Subcutaneous adipose tissue (tissue), 4 donors: ENCODE data around the gene IL17RA. TPM values are rescaled to one million over a fixed set of nuclear protein-coding genes. Genes with fewer than 3 reads are reported as not detected.

Source experiments
- CTCF ChIP-seq: fragments of 450-650 bp; IDR thresholded peaks from one replicate; pipeline ENCODE4 v1.5.1; 2016; ENCODE audit warnings: low read depth, mild to moderate bottlenecking, control low read depth, antibody characterized with exemption, moderate library complexity
- total RNA-seq, 4 donors: library from RNA; depleted of rRNA; stranded (reverse); fragments of >200 nt; gene quantifications; one replicate each; pipeline ENCODE4 v1.1.0, GENCODE V29; 2016

Gene IL17RA
- total RNA-seq, 4 donors from 2014 or later: 17.9 to 30.3 (median 26.2) TPM

- no peak for TF ChIP-seq CTCF
Observed at GRCh38 chr22:17135153-17135760, 50.5 kb downstream of the IL17RA start.

DNA sequence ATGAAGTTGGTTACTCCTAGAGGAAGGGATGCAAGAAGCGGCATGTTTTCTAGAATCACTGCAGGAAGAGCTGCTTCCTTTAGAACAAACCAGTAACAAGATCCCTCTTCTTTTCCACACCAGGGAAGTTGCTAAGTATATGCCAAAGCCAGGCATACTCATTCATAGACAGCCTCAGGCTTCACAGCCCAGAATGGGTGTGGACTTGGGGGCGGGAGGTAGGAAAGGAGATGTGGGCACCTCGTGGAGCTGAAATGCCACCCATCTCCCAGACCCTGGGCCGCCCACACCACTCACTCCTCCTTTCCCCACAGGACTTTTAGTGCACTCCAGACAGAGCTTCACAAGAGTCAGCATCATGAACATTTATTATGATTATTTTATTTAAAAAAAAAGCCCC, 52.4 kb downstream of the IL17RA start:
- no peak for TF ChIP-seq CTCF

DNA sequence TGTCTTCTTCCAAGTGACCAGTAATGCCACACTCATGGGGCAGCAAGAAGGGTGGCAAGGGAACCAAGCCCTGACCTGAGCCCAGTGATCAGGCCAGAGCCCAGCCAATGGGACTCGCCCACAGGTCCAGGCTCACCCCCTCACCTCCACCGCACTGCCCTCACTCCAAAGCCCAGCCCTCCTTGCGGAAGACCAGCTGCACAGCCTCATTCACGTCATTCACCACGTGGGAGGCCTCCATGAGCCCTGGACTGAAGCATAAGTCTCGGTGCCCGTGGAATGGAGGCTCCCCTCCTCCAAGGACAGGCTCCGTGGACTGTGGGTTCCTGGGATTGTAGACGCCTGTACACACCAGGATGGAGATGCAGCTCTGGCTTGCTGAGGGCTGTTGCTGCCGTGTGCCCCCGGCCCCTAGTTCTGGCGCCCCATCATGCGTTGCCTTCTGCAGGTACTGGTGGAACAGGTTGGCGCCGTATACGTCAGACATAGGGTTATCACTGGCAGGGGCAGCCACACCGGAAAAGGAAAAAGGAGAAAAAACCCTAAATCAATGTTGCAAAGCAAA, 53.1 kb downstream of the IL17RA start:
- TF ChIP-seq CTCF: no peak

- TF ChIP-seq CTCF: no peak
Observed at GRCh38 chr22:17138513-17138912, 53.7 kb downstream of the IL17RA start.

DNA sequence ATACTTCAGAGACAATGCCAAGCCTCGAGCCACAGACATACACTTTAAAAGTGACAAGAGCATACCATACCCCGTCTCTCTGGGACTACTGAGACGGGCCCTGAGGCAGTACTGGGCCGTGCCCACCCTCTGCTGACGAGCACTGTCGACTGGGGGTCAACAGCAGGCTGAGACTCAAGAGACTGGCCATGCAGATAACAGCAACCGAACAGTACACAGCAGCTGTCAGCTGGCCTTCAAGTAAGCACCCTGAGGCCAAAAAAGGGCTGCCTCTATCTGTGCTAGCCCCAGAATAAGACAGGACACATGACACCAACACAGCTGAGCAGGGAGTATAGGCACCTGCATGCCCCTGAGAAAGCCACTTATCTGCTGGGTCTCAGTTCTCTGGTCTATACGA, 55.2 kb downstream of the IL17RA start:
- TF ChIP-seq CTCF: no peak

DNA sequence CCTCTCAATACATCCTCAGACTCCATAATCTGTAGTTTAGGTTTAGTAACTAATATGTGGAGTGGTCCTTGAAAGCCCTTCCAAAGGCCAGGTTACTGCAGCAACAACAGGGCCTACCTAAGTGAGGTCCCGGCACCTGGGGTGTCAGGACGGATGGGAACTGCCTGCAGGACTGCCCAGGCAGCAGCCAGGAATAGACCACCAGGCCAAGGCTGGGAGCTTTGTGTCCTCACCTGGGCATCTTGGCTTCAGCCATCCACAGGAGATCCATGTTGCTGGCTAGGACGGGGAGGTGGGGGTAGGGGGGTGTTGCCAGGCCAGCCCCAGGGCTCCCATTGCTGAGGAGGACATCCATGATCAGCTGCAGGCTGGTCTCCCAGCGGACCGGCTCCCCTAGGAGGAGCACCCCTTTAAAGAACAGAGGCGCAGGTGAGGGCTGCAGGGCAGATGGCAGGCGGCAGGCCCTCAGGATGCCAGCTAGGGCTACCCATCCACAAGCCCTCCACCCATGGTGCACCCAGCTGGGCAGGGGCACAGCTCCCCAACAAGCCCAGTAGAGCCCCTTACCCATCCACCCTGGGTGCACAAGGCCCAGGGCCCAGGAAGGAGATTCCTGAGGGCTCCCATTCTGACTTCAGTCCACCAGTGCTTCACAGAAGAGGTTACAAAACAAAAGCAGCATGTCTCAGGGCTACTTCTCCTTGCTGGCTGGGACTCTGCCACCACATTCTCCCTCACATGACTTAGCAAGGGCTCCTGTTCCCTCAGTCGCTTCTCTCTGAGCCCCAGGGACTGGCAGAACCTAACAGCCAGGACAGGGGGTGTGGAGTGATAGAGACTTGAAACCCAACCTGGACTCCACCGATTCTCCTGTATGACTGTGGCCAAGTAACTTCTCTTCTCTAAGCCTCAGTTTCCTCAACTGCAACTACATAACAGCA, 56.3 kb downstream of the IL17RA start:
- TF ChIP-seq CTCF: no peak

- TF ChIP-seq CTCF: no peak
Observed at GRCh38 chr22:17143101-17143500, 58.3 kb downstream of the IL17RA start.
